Right ventricle myocardium superior (tissue), 1 donor: Measurements from ENCODE around the gene GNB1L. TPM values are rescaled to one million over a fixed set of nuclear protein-coding genes. Genes with fewer than 3 reads are reported as not detected.
A peak's percentile ranks its signal among the peaks of the same experiment; 100 is the strongest.

Source experiments
- ATAC-seq: fragments of 200-7000 bp; cut with Tn5 transposase; one replicate; pipeline ENCODE4 v1.9.1; 2020; ENCODE audit warnings: mild to moderate bottlenecking; ENCODE audit not compliant: poor library complexity
- DNase-seq: peaks from one replicate; pipeline ENCODE4 v3.0.0-alpha.2; 2020
- intact Hi-C: fragments of 100-400 bp; cut with DNase I; formaldehyde crosslinking; loops from one replicate; pipeline ENCODE4 v1.11.2; 2022
- long read RNA-seq: library from polyadenylated mRNA; unstranded; transcript quantifications from one replicate; pipeline ENCODE4 v2.0.0, GENCODE V29; 2021
- total RNA-seq: library from RNA; stranded (reverse); fragmentation: NEBNext Ultra II Directional; extraction: Animal tissue kit (Norgen Biotek cat#: 25700); gene quantifications from one replicate; pipeline ENCODE4 v1.2.1, GENCODE V29; 2021
- donor health status: DM: no; HTN: yes; CAD: no; lungs with severe emphysema.

The GNB1L gene
- 2.5 TPM for total RNA-seq
- long read RNA-seq, full-length matches to known transcripts: 14 of 20 reads
- long read RNA-seq, partial matches to known transcripts: 1 of 20 reads
- long read RNA-seq, other reads (novel, unspliced or antisense): 5 of 20 reads

GRCh38 chr22:19854778-19855503 lies at the start of gene GNB1L, which contains the start of gene RTL10:
Gene GNB1L (minus strand): TSS chr22:19854874. CDS start chr22:19821355, 33,519 bp downstream.
Gene RTL10 (minus strand): TSS chr22:19854874. CDS start chr22:19852261, 2,613 bp downstream.
- intact Hi-C loops: loop anchor here (5.0 kb wide), 2 partner anchors 48 to 128 kb away; no protein-coding TSS in a partner anchor
- ATAC-seq: peak; percentile 99
- DNase-seq: peak; percentile 99

GRCh38 chr22:19904174-19904856 lies 49.6 kb upstream of the GNB1L start:
- intact Hi-C loops: no loop called here
- no peak for DNase-seq
- no peak for ATAC-seq

- no peak for DNase-seq
- intact Hi-C loops: no loop called here
- ATAC-seq: no peak
Measured at GRCh38 chr22:19903513-19903912, 48.8 kb upstream of the GNB1L start.

- no peak for ATAC-seq
- intact Hi-C loops: no loop called here
- DNase-seq: no peak
Measured at GRCh38 chr22:19903031-19903430, 48.4 kb upstream of the GNB1L start.

GRCh38 chr22:19902245-19902715 lies 47.6 kb upstream of the GNB1L start:
- ATAC-seq (no peak), DNase-seq (no peak)
- intact Hi-C loops: no loop called here

GRCh38 chr22:19901577-19902244 lies 47.0 kb upstream of the GNB1L start:
- DNase-seq (no peak), ATAC-seq (no peak)
- intact Hi-C loops: no loop called here

GRCh38 chr22:19900707-19901436 lies 46.2 kb upstream of the GNB1L start:
- ATAC-seq: no peak
- intact Hi-C loops: no loop called here

GRCh38 chr22:19898831-19899567 lies 44.3 kb upstream of the GNB1L start:
- DNase-seq (no peak), ATAC-seq (no peak)
- intact Hi-C loops: no loop called here

More at GRCh38 chr22:19900707-19901436, 46.2 kb upstream of the GNB1L start:
- no peak for DNase-seq

- DNase-seq (no peak), ATAC-seq (no peak)
- intact Hi-C loops: no loop called here
Measured at GRCh38 chr22:19898145-19898544, 43.5 kb upstream of the GNB1L start.

- ATAC-seq: no peak
- DNase-seq: no peak
- intact Hi-C loops: no loop called here
Measured at GRCh38 chr22:19897726-19898125, 43.1 kb upstream of the GNB1L start.

GRCh38 chr22:19896665-19897355 lies 42.1 kb upstream of the GNB1L start:
- ATAC-seq: no peak

GRCh38 chr22:19895160-19895849 lies 40.6 kb upstream of the GNB1L start:
- DNase-seq (no peak), ATAC-seq (no peak)
- intact Hi-C loops: no loop called here

More at GRCh38 chr22:19896665-19897355, 42.1 kb upstream of the GNB1L start:
- intact Hi-C loops: no loop called here
- peak; percentile 33 for DNase-seq

- no peak for DNase-seq
Measured at GRCh38 chr22:19893363-19893762, 38.7 kb upstream of the GNB1L start.

GRCh38 chr22:19892925-19893324 lies 38.3 kb upstream of the GNB1L start:
- ATAC-seq (no peak), DNase-seq (no peak)
- intact Hi-C loops: no loop called here

More at GRCh38 chr22:19893363-19893762, 38.7 kb upstream of the GNB1L start:
- intact Hi-C loops: no loop called here
- ATAC-seq: no peak

- intact Hi-C loops: no loop called here
- no peak for DNase-seq
- no peak for ATAC-seq
Measured at GRCh38 chr22:19892257-19892879, 37.7 kb upstream of the GNB1L start.
